HG03354 (cell line): ENCODE measurements around the gene ACKR3.
A peak's percentile ranks its signal among the peaks of the same experiment; 100 is the strongest.

Source experiments
- ATAC-seq: cut with Tn5 transposase; IDR thresholded peaks from one replicate; pipeline ENCODE4 v1.9.1; 2021; ENCODE audit warnings: mild to moderate bottlenecking; ENCODE audit not compliant: unreplicated experiment, poor library complexity, severe bottlenecking

ACKR3 gene

GRCh38 chr2:236548179-236548921 lies 21.3 kb upstream of the ACKR3 start:
- no peak for ATAC-seq

- ATAC-seq = no peak
Observed at GRCh38 chr2:236549165-236549564, 20.5 kb upstream of the ACKR3 start.

GRCh38 chr2:236550290-236550689 lies 19.3 kb upstream of the ACKR3 start:
- no peak for ATAC-seq

GRCh38 chr2:236550701-236551465 lies 18.7 kb upstream of the ACKR3 start:
- peak; percentile 60 for ATAC-seq

- no peak for ATAC-seq
Observed at GRCh38 chr2:236551471-236552211, 18.0 kb upstream of the ACKR3 start.

- ATAC-seq = no peak
Observed at GRCh38 chr2:236552212-236552542, 17.4 kb upstream of the ACKR3 start.

GRCh38 chr2:236552581-236553363 lies 16.9 kb upstream of the ACKR3 start:
- no peak for ATAC-seq

- no peak for ATAC-seq
Observed at GRCh38 chr2:236553522-236553921, 16.1 kb upstream of the ACKR3 start.

GRCh38 chr2:236554629-236555282 lies 14.9 kb upstream of the ACKR3 start:
- no peak for ATAC-seq

- no peak for ATAC-seq
Observed at GRCh38 chr2:236555481-236555880, 14.1 kb upstream of the ACKR3 start.

- no peak for ATAC-seq
Observed at GRCh38 chr2:236557306-236558030, 12.2 kb upstream of the ACKR3 start.

GRCh38 chr2:236558036-236558435 lies 11.6 kb upstream of the ACKR3 start:
- ATAC-seq = no peak

- peak; percentile 58 for ATAC-seq
Observed at GRCh38 chr2:236558993-236559978, 10.3 kb upstream of the ACKR3 start.

GRCh38 chr2:236561874-236562273 lies 7.8 kb upstream of the ACKR3 start:
- no peak for ATAC-seq

GRCh38 chr2:236562434-236562833 lies 7.2 kb upstream of the ACKR3 start:
- no peak for ATAC-seq

- no peak for ATAC-seq
Observed at GRCh38 chr2:236563953-236564352, 5.7 kb upstream of the ACKR3 start.

GRCh38 chr2:236565212-236565611 lies 4.4 kb upstream of the ACKR3 start:
- ATAC-seq = no peak
